Hematopoietic multipotent progenitor cell treated with erythropoietin and hydrocortisone succinate and interleukin-3 and kit ligand, for 17 days (in vitro differentiated cells): ENCODE data around the gene CWF19L2.

Experiments used
- DNase-seq: peaks from one replicate; pipeline ENCODE4 v3.0.0-alpha.2; 2015; ENCODE audit warnings: low spot score

Gene CWF19L2

GRCh38 chr11:107293677-107294344, 163.8 kb downstream of the CWF19L2 start:
- no peak for DNase-seq

GRCh38 chr11:107282195-107282594, 175.4 kb downstream of the CWF19L2 start:
- DNase-seq, result no peak
